Lower lobe of right lung (tissue), 2 donors: ENCODE results near the gene SP140. TPM values are rescaled to one million over a fixed set of nuclear protein-coding genes. Genes with fewer than 3 reads are reported as not detected.

ENCODE experiments used
- ATAC-seq, 2 donors: fragments of 200-7000 bp; cut with Tn5 transposase; one replicate each; pipeline ENCODE4 v1.9.1; 2020 to 2022; ENCODE audit warnings: mild to moderate bottlenecking in 2 of 2, moderate library complexity in 2 of 2
- DNase-seq: peaks from one replicate; pipeline ENCODE4 v3.0.0-alpha.2; 2020
- H3K27ac ChIP-seq: fragments of 200-600 bp; one replicate; pipeline ENCODE4 v1.8.0; 2022
- H3K27me3 ChIP-seq: fragments of 200-600 bp; one replicate; pipeline ENCODE4 v1.8.0; 2022; ENCODE audit warnings: low read depth
- H3K36me3 ChIP-seq: fragments of 200-600 bp; one replicate; pipeline ENCODE4 v1.8.0; 2022; ENCODE audit warnings: mild to moderate bottlenecking
- H3K4me1 ChIP-seq: fragments of 200-600 bp; one replicate; pipeline ENCODE4 v1.8.0; 2022
- H3K4me3 ChIP-seq: fragments of 200-600 bp; one replicate; pipeline ENCODE4 v1.8.0; 2022; ENCODE audit warnings: mild to moderate bottlenecking
- H3K9me3 ChIP-seq: fragments of 200-600 bp; one replicate; pipeline ENCODE4 v1.8.0; 2022
- intact Hi-C: fragments of 100-400 bp; cut with DNase I; formaldehyde crosslinking; loops from one replicate; pipeline ENCODE4 v1.11.0; 2022
- total RNA-seq: library from RNA; stranded (reverse); fragmentation: NEBNext Ultra II Directional; extraction: Animal tissue kit (Norgen Biotek cat#: 25700); gene quantifications from one replicate; pipeline ENCODE4 v1.2.1, GENCODE V29; 2021
- TF ChIP-seq, protein P1 (sequence below): fragments of 200-600 bp; IDR thresholded peaks from one replicate; pipeline ENCODE4 v1.8.0; 2022; ENCODE audit warnings: antibody characterized with exemption, mild to moderate bottlenecking
- donor health status: DM: no; HTN: yes; CAD: no; lungs with severe emphysema.

SP140 gene
- total RNA-seq, 1 donor from 2014 or later: 15.0 TPM

DNA sequence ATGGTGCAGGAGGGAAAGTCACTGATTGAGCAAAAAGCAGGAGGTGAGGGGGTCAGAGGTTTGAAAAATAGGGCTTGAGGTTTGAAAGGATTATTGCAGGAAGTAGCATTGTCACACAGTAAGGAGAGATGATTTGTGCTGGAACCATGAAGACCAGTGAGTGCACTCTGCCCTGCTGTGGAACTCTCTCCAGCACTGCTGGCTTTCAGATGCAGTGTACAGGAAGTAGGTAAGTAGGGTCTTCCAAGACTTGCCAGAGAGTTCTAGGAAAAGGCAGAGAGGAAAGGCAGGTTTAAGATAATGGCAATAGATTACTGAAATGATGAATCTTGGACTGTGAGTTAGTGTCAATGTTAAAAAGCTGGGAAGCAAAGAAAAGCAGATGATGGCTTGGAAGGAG, 17.0 kb upstream of the SP140 start:
- H3K27me3 ChIP-seq: no peaks in the 10 kb centered on the region
- H3K27ac ChIP-seq: no peak overlapping the region
- H3K36me3 ChIP-seq: peaks cover 98% of the 10 kb centered on the region

DNA sequence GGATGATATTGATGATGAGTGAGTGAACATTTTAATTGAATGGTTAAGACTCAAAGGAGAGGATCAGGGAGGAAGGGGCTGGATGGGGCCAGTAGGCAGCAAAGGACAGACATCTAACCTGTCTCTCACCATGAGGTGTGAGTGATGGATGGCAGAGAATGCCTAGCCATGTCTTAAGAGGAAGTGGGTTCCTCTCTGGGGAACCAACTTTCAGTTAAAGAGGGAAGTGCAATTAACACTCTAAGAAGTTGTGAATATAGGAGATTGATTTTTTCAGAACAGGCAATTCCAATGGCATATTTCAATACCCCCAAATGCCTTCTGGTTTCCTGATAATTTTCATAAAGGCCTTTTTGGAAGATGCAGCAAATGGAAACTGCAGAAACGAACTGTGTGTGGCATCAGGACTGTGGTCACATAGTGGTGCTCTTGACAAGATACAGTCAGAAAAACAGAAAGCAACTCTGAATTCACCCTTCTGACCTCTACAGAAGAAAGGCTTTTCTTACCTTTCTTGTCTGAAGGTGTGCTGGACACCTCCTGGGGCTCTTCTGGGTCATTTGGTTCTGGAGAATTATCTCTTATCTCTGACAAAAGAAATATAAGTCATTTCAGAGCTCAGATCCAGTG, 16.0 kb upstream of the SP140 start:
- intact Hi-C loops: no loop called here
- TF ChIP-seq, protein P1, sequence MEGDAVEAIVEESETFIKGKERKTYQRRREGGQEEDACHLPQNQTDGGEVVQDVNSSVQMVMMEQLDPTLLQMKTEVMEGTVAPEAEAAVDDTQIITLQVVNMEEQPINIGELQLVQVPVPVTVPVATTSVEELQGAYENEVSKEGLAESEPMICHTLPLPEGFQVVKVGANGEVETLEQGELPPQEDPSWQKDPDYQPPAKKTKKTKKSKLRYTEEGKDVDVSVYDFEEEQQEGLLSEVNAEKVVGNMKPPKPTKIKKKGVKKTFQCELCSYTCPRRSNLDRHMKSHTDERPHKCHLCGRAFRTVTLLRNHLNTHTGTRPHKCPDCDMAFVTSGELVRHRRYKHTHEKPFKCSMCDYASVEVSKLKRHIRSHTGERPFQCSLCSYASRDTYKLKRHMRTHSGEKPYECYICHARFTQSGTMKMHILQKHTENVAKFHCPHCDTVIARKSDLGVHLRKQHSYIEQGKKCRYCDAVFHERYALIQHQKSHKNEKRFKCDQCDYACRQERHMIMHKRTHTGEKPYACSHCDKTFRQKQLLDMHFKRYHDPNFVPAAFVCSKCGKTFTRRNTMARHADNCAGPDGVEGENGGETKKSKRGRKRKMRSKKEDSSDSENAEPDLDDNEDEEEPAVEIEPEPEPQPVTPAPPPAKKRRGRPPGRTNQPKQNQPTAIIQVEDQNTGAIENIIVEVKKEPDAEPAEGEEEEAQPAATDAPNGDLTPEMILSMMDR: no peak
- peaks cover 100% of the 10 kb centered on the region for H3K36me3 ChIP-seq

More for the DNA sequence above, 17.0 kb upstream of the SP140 start:
- H3K4me3 ChIP-seq: no peak overlapping the region
- H3K4me1 ChIP-seq: no peaks in the 10 kb centered on the region
- TF ChIP-seq, protein P1: no peak
- DNase-seq: no peak
- no peak for ATAC-seq
- intact Hi-C loops: no loop called here
- H3K9me3 ChIP-seq: no peaks in the 10 kb centered on the region

DNA sequence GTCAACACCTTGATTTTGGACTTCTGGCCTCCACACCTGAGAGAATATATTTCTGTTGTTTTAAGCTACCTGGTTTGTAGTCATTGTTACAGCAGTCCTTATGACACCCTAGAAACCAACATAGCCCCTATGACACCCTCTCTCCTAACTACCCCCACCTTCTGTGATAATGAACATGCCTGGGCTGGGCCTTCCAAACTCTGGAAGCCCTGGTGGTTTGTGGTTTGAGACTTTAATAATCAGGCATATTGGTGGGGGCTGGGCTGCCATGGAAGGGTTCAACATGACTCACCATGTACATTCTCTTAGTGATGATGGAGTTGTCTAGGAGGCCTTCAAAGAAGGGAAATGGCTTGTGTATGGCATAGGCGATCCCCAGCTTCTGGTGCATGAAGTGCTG, 9.0 kb upstream of the SP140 start:
- no peak overlapping the region for H3K4me3 ChIP-seq
- H3K9me3 ChIP-seq: no peaks in the 10 kb centered on the region
- H3K27ac ChIP-seq: no peak overlapping the region
- ATAC-seq (no peak), DNase-seq (no peak)
- H3K27me3 ChIP-seq: no peaks in the 10 kb centered on the region
- intact Hi-C loops: no loop called here
- H3K4me1 ChIP-seq: peaks cover 37% of the 10 kb centered on the region
- H3K36me3 ChIP-seq: peaks cover 53% of the 10 kb centered on the region
- TF ChIP-seq, protein P1: no peak

More for the DNA sequence above, 16.0 kb upstream of the SP140 start:
- DNase-seq: no peak
- H3K4me3 ChIP-seq: no peak overlapping the region
- H3K27ac ChIP-seq: no peak overlapping the region
- no peaks in the 10 kb centered on the region for H3K27me3 ChIP-seq
- no peaks in the 10 kb centered on the region for H3K4me1 ChIP-seq
- H3K9me3 ChIP-seq: no peaks in the 10 kb centered on the region
- ATAC-seq: no peak

DNA sequence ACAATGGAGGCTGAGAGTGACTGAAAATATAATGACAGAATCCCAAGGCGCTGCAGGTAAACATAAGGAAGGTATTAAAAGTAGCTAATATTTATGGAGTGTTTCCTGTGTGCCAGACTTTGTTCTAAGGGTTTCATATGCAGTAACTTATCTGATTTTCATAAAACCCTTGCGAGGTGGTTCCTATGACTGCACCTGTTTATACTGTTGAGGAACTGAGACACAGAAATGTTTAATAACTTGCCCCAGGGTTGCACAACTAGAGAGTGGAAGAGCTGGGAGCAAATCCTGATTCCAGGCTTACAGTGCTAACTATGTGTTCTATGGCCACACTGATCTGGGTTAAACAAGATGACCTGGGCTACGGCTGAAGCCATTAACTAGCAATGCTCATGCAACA, 8.1 kb upstream of the SP140 start:
- Histone ChIP-seq H3K27ac (no peak overlapping the region), H3K9me3 (no peaks in the 10 kb centered on the region), H3K27me3 (no peaks in the 10 kb centered on the region), H3K36me3 (peaks cover 44% of the 10 kb centered on the region), H3K4me3 (no peak overlapping the region), H3K4me1 (peaks cover 37% of the 10 kb centered on the region)
- DNase-seq: no peak
- intact Hi-C loops: no loop called here
- ATAC-seq: no peak
- TF ChIP-seq, protein P1: no peak

DNA sequence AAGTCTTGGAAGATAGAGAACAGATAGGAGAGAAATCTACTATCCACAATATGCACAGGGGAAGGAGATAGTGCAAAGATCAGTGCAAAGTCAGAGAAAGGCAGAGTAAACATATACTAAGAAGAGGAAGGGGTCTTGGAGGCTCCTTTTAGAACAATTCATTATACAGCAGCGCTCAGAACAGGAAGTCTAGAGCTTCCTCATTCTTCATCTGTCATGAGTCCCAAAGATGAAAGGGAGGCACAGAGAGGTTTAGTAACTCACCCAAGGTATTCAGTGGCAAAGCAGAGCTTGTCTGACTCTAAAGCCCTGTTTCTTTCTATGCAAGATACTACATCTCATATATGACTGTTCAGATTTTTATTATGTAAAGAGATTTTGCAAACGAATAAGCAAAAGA, 7.1 kb upstream of the SP140 start:
- DNase-seq: no peak
- peaks cover 37% of the 10 kb centered on the region for H3K4me1 ChIP-seq
- no peaks in the 10 kb centered on the region for H3K27me3 ChIP-seq
- H3K27ac ChIP-seq: no peak overlapping the region
- H3K9me3 ChIP-seq: no peaks in the 10 kb centered on the region
- TF ChIP-seq, protein P1: no peak
- ATAC-seq: peak in 1 of 2 donors; percentile 57
- H3K36me3 ChIP-seq: peaks cover 34% of the 10 kb centered on the region
- peak overlapping the region; percentile 71 for H3K4me3 ChIP-seq
- intact Hi-C loops: no loop called here
